ENCODE data around the gene LRP1B.

- TF ChIP-seq JUN (IDR thresholded peaks at IDR 0.05) (no peak), ATOH8 (CRISPR knock-in tag; IDR thresholded peaks at IDR 0.05; ENCODE audit: low read depth) (no peak), CTCF (IDR thresholded peaks at IDR 0.05) (no peak), ZFP36 (IDR thresholded peaks at IDR 0.05; ENCODE audit: borderline replicate concordance, partially characterized antibody) (no peak), NFE2L2 (conservative IDR thresholded peaks at IDR 0.05; ENCODE audit: low read length) (no peak), POLR2A (IDR thresholded peaks at IDR 0.05; ENCODE audit: low read length) (no peak), HDAC2 (IDR thresholded peaks at IDR 0.05) (no peak), ELK1 (IDR thresholded peaks at IDR 0.05; ENCODE audit: low read depth, low read length) (no peak), USF2 (IDR thresholded peaks at IDR 0.05) (no peak), CEBPB (IDR thresholded peaks at IDR 0.05) (no peak), SMC3 (IDR thresholded peaks at IDR 0.05) (no peak), REST (IDR thresholded peaks at IDR 0.05) (no peak), RAD21 (conservative IDR thresholded peaks at IDR 0.05 in 1 of 2, IDR thresholded peaks at IDR 0.05 in 1 of 2) (no peak), MYC (IDR thresholded peaks at IDR 0.05; ENCODE audit: borderline replicate concordance, low read length) (no peak)
Measured at GRCh38 chr2:140436936-140437335, 1693.9 kb downstream of the LRP1B start.

Data from A549 (cell line).